Gastrocnemius medialis (tissue), 4 donors: ENCODE measurements around the gene NACA. TPM values are rescaled to one million over a fixed set of nuclear protein-coding genes. Genes with fewer than 3 reads are reported as not detected.

Experiments
- ATAC-seq, 2 donors: fragments of 150-250 bp; one replicate each; pipeline ENCODE4 v1.9.1; 2016
- DNase-seq, 2 donors: peaks; one replicate each; pipeline ENCODE4 v3.0.0-alpha.2; 2019
- H3K27ac ChIP-seq, 4 donors: fragments of 200-600 bp; sonication (generic); 1 replicate in 1 of 4; 2 replicates in 3 of 4; pipeline ENCODE4 v1.5.1; 2016 to 2018; ENCODE audit warnings: mild to moderate bottlenecking in 2 of 4, moderate library complexity in 1 of 4
- H3K27me3 ChIP-seq, 3 donors: fragments of 200-600 bp; sonication (generic) in 2 of 3; 1 replicate in 1 of 3; 2 replicates in 2 of 3; pipeline versions ENCODE4 v1.5.1 to v1.6.0; 2016 to 2019; ENCODE audit warnings: mild to moderate bottlenecking in 1 of 3, moderate library complexity in 1 of 3
- H3K36me3 ChIP-seq, 2 donors: fragments of 200-600 bp; sonication (generic) in 1 of 2; one replicate each; pipeline ENCODE4 v1.5.1; 2017 to 2018
- H3K4me1 ChIP-seq, 2 donors: fragments of 200-600 bp; sonication (generic) in 1 of 2; one replicate each; pipeline ENCODE4 v1.5.1; 2016 to 2017; ENCODE audit warnings: mild to moderate bottlenecking in 2 of 2
- H3K4me3 ChIP-seq, 4 donors: fragments of 200-600 bp; sonication (generic) in 3 of 4; 1 replicate in 1 of 4; 2 replicates in 3 of 4; pipeline ENCODE4 v1.5.1; 2016 to 2019; ENCODE audit warnings: mild to moderate bottlenecking in 2 of 4
- H3K9me3 ChIP-seq, 3 donors: fragments of 200-600 bp; sonication (generic) in 2 of 3; 1 replicate in 1 of 3; 2 replicates in 2 of 3; pipeline ENCODE4 v1.5.1; 2016 to 2019
- POLR2A ChIP-seq, 2 donors: fragments of 450-650 bp; IDR thresholded peaks; one replicate each; pipeline ENCODE4 v1.6.1; 2017; ENCODE audit warnings: antibody characterized with exemption in 2 of 2, mild to moderate bottlenecking in 2 of 2, moderate library complexity in 2 of 2
- in situ Hi-C, 4 donors: fragments of 200-750 bp; cut with MboI; loops; one replicate each; pipeline versions ENCODE4 v1.15.0 to v1.8.0; 2017; ENCODE audit warnings: low sequenced_read_pairs in 4 of 4
- intact Hi-C: fragments of 100-400 bp; cut with DNase I; formaldehyde crosslinking; loops from one replicate; pipeline ENCODE4 v1.15.1; 2023; ENCODE audit warnings: low total_unique reads
- total RNA-seq, 4 donors: library from RNA; depleted of rRNA; stranded (reverse); fragments of >200 nt; gene quantifications; one replicate each; pipeline versions ENCODE4 v1.1.0 to v1.2.3, GENCODE V29; 2016
- TF ChIP-seq, protein P1 (sequence below), 5 experiments: fragments of 450-650 bp in 3 of 5; fragments of 200-600 bp in 2 of 5; sonication (generic) in 2 of 5; IDR thresholded peaks in 4 of 5; conservative IDR thresholded peaks in 1 of 5; 1 replicate in 4 of 5; 2 replicates in 1 of 5; pipeline ENCODE4 v1.5.1; 2016 to 2019; ENCODE audit warnings: antibody characterized with exemption in 5 of 5, mild to moderate bottlenecking in 3 of 5, moderate library complexity in 3 of 5

NACA gene
- total RNA-seq, 4 donors from 2014 or later = 225 to 438 (median 398) TPM

DNA sequence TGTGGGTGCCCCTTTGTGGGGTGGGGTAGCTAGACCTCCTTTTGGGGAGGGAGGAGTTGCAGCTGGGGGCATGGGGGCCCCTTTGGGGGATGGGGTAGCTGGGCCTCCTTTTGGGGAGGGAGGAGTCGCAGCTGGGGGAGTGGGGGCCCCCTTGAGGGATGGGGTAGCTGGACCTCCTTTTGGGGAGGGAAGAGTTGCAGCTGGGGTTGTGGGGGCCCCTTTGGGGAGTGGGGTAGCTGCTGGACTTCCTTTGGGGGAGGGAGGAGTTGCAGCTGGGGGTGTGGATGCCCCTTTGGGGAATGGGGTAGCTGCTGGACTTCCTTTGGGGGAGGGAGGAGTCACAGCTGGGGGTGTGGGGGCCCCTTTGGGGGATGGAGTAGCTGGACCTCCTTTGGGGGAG is 7.0 kb downstream of the NACA start:
- intact Hi-C loops = no loop called here

DNA sequence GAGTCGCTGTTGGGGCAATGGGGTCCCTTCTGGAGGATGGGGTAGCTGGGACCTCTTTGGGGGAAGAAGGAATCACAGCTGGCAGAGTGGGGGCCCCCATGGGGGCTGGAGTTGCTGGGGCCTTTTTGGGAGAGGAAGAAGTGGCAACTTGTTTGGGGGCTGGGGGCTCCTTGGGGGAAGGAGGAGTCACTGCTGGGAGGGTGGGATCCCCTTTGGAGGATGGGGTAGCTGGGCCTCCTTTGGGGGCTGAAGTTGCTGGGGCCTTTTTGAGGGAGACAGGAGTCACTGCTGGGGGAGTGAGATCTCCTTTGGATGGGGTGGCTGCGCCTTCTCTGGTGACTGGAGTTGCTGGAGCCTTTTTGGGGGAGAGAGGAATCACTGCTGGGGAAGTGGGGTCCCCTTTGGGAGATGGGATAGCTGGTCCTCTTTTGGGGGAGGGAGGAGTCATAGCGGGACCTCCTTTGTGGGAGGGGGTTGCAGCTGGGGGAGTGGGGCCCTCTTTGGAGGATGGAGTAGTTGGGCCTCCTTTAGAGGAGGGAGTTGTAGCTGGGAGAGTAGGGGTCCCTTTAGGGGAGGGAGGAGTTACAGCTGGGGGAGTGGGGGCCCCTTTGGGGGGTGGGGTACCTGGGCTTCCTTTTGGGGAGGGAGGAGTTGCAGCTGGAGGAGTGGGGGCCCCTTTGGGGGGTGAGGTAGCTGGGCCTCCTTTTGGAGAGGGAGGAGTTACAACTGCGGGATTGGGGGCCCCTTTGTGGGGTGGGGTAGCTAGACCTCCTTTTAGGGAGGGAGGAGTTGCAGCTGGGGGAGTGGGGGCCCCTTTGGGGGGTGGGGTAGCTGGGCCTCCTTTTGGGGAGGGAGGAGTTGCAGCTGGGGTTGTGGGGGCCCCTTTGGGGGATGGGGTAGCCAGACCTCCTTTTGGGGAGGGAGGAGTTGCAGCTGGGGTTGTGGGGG is 7.9 kb downstream of the NACA start:
- in situ Hi-C loops = no loop called here
- Histone ChIP-seq H3K27ac (peak overlapping the region; percentile 80 to 97 (median 95)), H3K9me3 (no peaks in the 10 kb centered on the region), H3K4me3 (no peak overlapping the region), H3K27me3 (no peaks in the 10 kb centered on the region), H3K4me1 (peaks cover 88 to 91% of the 10 kb centered on the region in 2 donors), H3K36me3 (peaks cover 3 to 73% of the 10 kb centered on the region in 2 donors)
- intact Hi-C loops = no loop called here
- ATAC-seq = no peak
- no peak for DNase-seq
- TF ChIP-seq POLR2A (IDR thresholded peaks at IDR 0.05) = no peak
- TF ChIP-seq, protein P1, sequence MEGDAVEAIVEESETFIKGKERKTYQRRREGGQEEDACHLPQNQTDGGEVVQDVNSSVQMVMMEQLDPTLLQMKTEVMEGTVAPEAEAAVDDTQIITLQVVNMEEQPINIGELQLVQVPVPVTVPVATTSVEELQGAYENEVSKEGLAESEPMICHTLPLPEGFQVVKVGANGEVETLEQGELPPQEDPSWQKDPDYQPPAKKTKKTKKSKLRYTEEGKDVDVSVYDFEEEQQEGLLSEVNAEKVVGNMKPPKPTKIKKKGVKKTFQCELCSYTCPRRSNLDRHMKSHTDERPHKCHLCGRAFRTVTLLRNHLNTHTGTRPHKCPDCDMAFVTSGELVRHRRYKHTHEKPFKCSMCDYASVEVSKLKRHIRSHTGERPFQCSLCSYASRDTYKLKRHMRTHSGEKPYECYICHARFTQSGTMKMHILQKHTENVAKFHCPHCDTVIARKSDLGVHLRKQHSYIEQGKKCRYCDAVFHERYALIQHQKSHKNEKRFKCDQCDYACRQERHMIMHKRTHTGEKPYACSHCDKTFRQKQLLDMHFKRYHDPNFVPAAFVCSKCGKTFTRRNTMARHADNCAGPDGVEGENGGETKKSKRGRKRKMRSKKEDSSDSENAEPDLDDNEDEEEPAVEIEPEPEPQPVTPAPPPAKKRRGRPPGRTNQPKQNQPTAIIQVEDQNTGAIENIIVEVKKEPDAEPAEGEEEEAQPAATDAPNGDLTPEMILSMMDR (IDR thresholded peaks at IDR 0.05 in 4 of 5, conservative IDR thresholded peaks at IDR 0.05 in 1 of 5) = no peak

More for the DNA sequence above, 7.0 kb downstream of the NACA start:
- Histone ChIP-seq H3K9me3 (no peaks in the 10 kb centered on the region), H3K27ac (peak overlapping the region; percentile 95 to 98 (median 96)), H3K4me3 (no peak overlapping the region), H3K36me3 (peaks cover 0 to 63% of the 10 kb centered on the region in 2 donors), H3K27me3 (no peaks in the 10 kb centered on the region), H3K4me1 (peaks cover 97% of the 10 kb centered on the region in 2 donors)
- DNase-seq (no peak), ATAC-seq (no peak)
- in situ Hi-C loops = no loop called here
- TF ChIP-seq, protein P1 (IDR thresholded peaks at IDR 0.05 in 4 of 5, conservative IDR thresholded peaks at IDR 0.05 in 1 of 5) = no peak
- TF ChIP-seq POLR2A (IDR thresholded peaks at IDR 0.05) = no peak

DNA sequence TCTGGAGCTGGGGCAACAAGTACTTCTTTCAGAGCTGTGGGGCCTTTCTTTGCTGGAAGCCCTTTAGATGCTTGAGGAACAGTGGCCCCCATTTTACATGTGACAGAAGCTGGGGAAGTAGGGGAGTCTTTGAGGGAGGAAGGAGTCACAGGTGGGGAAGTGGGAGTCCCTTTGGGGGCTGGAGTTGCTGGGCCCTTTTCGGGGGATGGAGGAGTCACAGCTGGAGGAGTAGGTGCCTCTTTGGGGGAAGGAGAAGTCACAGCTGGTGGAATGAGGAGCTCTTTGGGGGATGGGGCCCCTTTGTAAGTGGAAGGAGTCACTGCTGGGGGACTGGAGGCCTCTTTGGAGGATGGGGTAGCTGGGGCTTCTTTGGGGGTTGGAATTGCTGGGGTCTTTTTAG is 8.6 kb downstream of the NACA start:
- peaks cover 4 to 74% of the 10 kb centered on the region in 2 donors for H3K36me3 ChIP-seq
- in situ Hi-C loops = no loop called here

DNA sequence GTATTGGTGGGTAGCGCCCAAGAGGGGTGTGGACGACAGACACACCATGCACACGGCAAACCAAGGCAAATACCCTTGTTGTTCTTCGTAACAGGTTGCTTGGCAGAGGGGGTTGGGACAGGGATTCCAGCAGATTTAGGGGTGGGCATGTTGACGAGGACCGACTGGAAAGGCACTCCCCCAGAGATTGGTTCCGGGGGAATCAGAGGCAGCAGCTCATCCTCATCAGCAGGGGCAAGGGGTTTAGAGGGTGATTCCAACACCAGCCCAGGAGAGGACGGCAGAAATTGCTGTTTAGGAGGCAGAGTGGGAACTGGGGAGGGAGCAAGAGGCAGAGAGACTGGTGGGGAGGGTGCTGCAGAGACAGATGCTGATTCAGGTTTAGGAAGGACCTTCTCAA is 9.3 kb downstream of the NACA start:
- Histone ChIP-seq H3K27ac (peak overlapping the region; percentile 80 to 97 (median 95)), H3K27me3 (no peaks in the 10 kb centered on the region), H3K36me3 (peaks cover 4 to 71% of the 10 kb centered on the region in 2 donors), H3K4me3 (no peak overlapping the region), H3K4me1 (peaks cover 76 to 86% of the 10 kb centered on the region in 2 donors), H3K9me3 (no peaks in the 10 kb centered on the region)
- ATAC-seq (no peak), DNase-seq (no peak)
- TF ChIP-seq POLR2A (IDR thresholded peaks at IDR 0.05) = no peak
- TF ChIP-seq, protein P1 (IDR thresholded peaks at IDR 0.05 in 4 of 5, conservative IDR thresholded peaks at IDR 0.05 in 1 of 5) = no peak
- in situ Hi-C loops = no loop called here
- intact Hi-C loops = no loop called here

More for the DNA sequence above, 8.6 kb downstream of the NACA start:
- peak overlapping the region; percentile 80 to 97 (median 95) for H3K27ac ChIP-seq
- TF ChIP-seq, protein P1 (IDR thresholded peaks at IDR 0.05 in 4 of 5, conservative IDR thresholded peaks at IDR 0.05 in 1 of 5) = no peak
- TF ChIP-seq POLR2A (IDR thresholded peaks at IDR 0.05) = no peak
- DNase-seq (no peak), ATAC-seq (no peak)
- H3K27me3 ChIP-seq = no peaks in the 10 kb centered on the region
- no peaks in the 10 kb centered on the region for H3K9me3 ChIP-seq
- peaks cover 81 to 86% of the 10 kb centered on the region in 2 donors for H3K4me1 ChIP-seq
- intact Hi-C loops = no loop called here
- H3K4me3 ChIP-seq = no peak overlapping the region
